ACHN (cell line): ENCODE results near the gene HS3ST3B1.

Experiments used
- DNase-seq: peaks from one replicate; pipeline ENCODE4 v3.0.0-alpha.2; 2015
- in situ Hi-C: cut with HindIII; loops from 2 replicates; pipeline ENCODE4 v1.10.0; 2017; ENCODE audit warnings: low sequenced_read_pairs, low pct_ligation_motif_present, low pct_unique_long_range_greater_than_20kb

Gene HS3ST3B1

DNA sequence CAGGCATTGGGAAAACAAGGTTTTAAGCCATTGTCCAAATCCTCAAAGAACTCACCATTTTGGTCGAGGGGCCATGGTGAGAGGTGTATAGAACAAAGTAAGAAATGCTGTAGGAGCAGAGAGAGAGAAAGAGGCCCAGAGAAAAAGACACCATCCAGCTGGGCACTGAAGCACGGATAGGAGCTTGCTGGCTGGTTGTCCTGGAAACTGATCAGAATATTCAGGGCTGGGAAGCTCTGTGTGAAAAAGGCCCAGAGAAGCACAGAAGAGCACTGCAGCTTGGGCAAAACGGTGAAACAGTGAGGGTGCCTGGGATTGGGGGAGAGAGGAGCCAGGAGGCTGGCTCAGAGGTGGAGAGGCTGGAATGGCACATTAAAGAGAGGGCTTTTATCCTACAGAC lies 16.5 kb downstream of the HS3ST3B1 start:
- DNase-seq = no peak
- in situ Hi-C loops = loop anchor here (25.0 kb wide), 1 partner anchor 730 kb away; no protein-coding TSS in a partner anchor

DNA sequence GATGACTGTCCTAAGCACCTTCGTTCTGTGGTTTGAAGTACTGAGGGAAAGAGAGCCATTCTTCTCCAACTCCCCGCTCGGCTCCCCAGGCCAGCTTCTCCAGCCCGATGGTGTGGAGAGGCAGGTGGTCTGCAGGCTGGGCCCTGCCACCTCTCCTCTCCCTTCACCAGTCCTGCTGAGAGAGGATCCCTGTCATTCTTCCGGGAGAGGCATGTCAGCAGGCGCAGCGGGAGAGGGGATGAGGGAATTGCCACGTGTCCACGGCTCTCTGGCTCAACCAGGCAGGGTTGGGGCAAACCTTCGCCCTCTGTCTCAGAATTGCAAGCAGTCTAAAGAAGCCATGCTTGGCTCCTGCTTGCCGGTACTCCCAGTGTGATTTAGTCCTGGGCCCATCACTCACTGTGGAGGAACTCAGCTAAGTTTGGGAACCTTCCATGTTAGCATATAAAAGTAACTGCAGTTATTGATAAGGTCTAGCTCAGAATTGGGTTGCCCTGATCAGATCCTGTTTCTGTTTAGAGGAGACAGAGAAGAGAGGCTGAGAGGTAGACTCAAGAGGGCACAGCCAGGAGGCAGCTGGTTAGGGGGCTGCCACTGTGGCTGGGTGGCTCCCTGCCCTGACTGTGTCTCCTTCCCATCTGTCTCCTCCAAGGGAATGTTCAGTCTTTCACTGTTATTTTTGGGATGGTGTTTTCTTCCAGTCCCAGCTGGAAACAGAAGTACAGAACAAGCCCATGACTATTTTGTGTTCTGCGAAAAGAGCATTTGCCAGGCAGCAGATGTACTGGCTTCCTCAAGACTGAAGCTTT lies 17.4 kb downstream of the HS3ST3B1 start:
- in situ Hi-C loops = loop anchor here (25.0 kb wide), 1 partner anchor 731 kb away; no protein-coding TSS in a partner anchor
- DNase-seq = no peak

DNA sequence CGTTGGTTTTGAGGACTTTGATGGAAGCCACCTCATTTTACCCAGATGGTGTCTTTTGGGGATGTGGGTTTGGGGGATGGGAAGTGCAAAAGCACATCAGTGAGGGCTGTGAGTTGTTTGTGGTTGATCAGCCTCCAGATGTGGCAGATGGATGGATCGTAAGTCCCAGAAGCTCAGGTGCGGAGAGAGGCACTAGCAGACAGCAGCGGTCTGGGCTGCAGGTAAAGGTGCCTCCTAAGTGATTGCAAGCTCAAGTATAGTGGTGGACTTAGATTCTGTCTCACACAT lies 18.0 kb downstream of the HS3ST3B1 start:
- DNase-seq = no peak
- in situ Hi-C loops = loop anchor here (25.0 kb wide), 1 partner anchor 732 kb away; no protein-coding TSS in a partner anchor

DNA sequence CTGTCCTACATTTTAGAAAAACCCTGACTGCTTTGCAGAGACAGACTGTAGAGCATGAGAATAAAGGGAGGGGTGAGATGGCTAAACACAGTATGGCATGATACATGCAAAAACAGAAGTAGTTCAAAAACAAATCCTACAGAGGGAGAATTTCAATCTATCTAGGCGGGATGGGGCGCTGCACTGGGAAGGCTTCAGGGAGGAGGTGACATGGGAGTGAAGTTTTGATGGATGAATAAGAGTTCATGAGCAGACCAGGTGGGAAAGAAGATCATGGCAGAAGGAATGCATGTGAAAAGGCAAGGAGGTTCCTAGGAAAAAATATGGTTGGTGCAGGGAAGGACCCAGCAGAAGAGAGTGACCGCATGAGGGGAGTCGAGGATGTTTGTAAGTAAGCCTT lies 19.2 kb downstream of the HS3ST3B1 start:
- in situ Hi-C loops = loop anchor here (25.0 kb wide), 1 partner anchor 733 kb away; no protein-coding TSS in a partner anchor
- DNase-seq = no peak

DNA sequence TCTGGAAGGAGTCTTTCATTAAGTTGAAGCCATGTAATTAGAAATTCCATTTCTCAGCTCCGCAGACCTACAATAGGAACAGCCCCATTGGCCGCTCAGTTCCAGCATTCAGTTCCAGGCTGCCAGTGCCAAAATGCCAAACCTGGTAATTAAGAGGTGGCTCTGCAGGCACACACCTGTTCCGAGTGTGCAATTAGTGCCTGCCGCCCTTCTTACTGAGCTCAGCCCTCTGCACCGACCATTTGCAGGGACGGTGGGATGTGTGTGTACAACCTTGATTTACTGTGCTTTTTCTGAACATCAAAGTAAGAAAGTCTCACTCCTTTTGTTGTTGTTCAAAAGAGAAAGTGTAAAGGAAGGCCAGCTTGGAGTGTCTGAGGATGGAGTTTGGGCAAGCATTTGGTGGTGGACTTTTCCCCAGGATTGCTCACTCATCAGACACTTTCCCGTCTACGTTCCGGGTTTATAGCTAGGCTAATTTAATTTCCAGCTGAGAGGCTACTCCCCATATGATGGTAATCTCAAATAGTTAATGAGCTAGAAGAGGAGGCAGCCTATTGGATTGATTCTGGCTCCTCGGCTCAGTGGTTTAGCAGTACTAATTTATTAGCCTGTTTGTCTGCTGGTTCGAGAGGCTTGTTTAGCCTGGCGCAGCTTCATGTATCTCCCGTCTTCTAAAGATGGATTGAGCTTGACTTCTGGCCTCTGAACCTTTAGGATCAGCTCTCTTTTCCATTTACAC lies 20.0 kb downstream of the HS3ST3B1 start:
- DNase-seq = no peak
- in situ Hi-C loops = loop anchor here (25.0 kb wide), 1 partner anchor 734 kb away; no protein-coding TSS in a partner anchor

DNA sequence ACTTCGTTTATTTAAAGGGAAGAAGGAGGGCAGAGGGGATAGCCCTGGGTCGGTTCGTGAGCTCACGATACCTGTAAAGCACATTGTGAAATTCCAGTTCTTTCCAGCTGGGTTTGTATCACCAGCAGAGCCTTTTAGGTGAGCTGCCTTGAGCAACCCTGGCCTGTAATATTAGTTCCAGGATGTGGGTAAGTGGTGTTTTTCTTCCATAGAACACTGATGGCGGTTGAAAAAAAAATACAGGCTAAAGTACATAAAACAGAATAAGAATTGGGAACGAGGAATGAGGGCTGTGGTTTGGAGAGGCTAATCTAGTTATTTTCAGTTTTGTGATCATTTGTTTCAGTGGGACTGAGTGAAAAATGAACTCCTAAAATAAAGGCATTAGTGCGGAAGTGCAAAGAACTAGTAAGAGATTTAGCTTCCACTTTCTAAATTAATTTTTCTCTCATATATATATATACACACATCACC lies 20.6 kb downstream of the HS3ST3B1 start:
- in situ Hi-C loops = loop anchor here (25.0 kb wide), 1 partner anchor 734 kb away; no protein-coding TSS in a partner anchor
- no peak for DNase-seq

DNA sequence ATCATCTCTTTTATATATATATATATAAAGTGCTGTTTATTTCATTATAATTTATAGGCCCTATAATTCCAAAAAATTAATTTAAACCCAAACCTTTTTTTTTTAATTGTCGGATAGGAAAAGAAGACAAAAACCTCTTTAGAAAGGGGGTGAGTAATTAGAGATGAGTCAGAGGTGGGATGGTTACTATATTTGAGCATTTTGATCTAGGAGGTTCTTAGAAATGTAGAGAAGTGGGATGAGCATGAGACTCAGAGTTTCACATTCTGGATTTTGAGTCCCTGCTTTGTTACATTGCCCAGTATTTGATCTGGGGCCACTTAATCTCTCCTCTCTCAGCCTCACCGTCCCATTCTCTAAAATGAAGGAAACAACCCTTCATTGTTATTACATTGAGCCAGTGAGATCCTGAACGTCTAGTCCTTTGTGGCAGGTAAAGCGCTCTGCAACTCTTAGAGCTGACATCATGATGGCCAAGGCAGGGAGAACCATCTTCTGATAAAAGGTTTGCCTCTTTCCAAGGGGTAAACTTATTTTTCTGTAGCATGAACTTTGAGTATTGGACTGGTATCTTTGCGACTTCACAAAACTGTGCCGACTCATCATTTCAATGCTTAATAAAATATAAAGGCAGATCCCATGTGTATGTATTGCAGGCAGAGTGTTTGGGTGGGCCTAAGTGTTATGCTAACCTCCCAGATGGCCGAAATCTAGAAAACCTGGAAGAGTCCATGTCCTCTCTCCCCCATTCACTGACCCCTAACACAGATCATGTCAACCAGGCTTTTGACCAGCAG lies 21.3 kb downstream of the HS3ST3B1 start:
- in situ Hi-C loops = loop anchor here (25.0 kb wide), 1 partner anchor 735 kb away; no protein-coding TSS in a partner anchor
- no peak for DNase-seq

DNA sequence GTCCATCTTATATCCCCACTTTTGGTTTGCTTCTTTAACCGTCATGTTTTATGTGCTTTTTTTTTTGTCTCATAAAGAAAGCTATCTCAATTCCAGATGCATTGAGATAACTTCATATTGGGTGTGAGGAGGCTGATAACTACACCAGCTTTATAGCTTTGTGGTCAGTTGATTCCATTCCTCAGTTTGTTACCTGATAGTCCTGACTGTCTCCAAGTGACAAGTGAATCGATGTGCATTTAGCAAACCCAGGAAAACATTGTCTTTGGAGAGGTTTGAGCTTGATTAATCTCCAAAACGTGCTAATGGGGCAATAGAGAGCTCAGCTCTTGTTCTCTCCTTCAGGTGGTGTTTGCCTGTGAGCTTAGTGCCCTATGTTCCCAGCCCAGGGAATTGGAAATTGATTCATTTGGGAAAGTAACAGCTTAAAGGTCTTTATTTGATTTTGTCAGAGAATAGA lies 22.7 kb downstream of the HS3ST3B1 start:
- in situ Hi-C loops = loop anchor here (25.0 kb wide), 1 partner anchor 736 kb away; no protein-coding TSS in a partner anchor
- no peak for DNase-seq

DNA sequence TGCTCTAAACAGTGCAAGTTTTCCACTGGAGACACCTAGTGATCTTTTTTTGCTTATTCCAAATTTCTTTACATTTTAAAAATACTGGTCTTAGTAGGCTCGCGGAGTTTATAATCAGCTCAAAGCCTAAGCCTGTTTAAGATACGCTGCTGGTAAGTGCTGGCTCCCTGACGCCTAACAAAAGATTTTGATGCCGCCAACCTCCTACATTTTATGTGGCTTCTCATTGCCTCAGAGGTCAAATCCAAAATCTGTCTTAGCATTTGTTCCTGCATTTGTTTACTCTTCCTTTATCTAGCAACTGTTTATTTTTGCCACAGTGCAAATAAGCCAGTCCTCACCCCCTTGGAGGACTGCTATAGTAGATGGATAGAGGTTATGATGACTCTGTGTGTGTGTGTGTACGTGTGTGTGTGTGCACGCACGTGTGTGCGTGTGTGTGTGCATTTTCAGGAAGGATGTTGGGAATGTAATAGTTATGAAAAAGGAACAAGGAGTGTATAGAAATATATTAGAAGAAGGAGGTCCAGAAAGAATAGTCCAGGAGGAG lies 24.8 kb downstream of the HS3ST3B1 start:
- no peak for DNase-seq
- in situ Hi-C loops = no loop called here

DNA sequence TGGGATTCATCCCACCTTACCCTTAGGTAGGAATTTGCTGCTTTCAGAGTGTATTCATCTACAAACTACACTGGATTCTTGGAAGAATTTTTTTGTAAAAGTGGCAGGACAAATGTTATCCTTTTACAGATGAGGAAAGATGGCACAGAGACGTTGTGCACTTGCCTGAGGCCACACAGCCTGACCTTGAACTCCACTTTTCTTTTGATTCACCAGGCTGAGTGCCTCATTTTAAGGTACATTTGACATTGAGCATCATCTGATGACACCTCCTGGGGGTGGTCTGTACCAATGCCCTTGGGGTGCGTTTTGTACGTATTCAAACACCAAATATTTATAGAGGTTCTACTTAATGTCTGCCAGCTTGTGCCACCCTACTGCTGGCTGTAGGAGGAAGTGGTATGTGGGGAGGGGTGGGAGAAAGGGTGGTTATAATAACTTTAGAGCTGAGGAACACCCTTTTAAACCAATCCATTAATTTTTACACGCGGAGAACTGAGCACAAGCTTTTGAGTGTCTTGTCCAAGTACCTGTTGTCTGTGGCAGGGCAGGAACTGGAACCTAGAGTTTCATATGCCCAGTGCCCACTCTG lies 29.1 kb downstream of the HS3ST3B1 start:
- DNase-seq = no peak

DNA sequence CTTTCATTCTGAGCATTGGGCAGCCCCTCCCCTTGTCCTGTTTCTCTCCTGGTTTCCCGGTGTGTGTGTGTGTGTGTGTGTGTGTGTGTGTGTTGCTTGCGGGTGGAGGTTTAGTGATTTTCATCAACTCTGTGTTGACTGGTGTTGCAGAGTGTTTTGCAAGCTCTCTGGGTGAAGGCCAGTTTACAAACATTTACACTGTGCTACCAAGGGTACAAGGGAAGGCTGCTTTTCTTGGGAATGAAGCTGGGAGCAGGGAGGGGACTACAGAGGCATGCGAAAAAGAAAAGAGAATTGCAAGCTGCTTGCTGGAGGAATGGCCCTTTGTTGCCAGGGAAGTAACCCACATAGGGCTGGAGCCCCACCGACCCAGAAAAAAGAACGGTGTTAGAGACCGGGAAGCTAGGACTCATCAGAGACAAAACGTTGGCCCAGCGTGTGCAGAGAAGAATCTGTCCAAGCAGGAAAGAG lies 29.6 kb downstream of the HS3ST3B1 start:
- no peak for DNase-seq
- in situ Hi-C loops = no loop called here

More for the DNA sequence above, 29.1 kb downstream of the HS3ST3B1 start:
- in situ Hi-C loops = no loop called here

DNA sequence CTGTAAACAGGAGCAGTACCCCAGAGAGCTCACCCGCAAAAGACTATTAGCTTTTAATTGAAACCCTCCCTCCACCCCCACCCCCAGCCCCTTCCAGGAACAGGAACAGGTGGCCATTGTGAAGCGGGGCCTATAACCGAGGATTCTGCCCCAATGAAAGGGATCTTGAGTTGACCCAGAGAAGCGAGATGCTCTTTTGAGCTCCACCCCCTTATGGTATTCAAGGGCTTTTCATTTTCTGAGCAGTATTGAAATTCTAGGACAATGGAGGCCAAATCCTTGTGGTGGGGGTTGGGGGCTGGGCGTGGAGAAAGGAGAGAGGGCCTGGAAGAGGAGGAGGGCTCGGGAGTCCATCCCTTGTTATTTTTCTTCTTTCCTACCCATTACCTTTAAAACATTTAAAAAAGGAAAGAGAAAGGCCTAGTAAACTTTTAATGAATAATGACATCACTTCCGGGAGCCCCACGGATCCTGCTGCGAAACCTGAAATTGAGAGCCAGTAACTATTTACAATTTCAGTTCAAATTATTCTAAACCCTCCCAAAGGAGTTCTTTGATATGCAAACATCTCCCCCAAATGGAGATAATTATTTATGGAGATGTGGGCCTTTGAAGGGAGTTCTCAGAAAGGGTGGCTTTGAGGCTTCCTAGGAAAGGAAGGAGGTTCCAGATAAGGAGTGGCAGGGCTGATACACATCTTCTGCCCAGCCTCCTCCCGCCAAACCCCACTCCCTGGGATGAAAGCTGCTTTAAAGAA lies 30.5 kb downstream of the HS3ST3B1 start:
- in situ Hi-C loops = no loop called here
- DNase-seq = no peak

DNA sequence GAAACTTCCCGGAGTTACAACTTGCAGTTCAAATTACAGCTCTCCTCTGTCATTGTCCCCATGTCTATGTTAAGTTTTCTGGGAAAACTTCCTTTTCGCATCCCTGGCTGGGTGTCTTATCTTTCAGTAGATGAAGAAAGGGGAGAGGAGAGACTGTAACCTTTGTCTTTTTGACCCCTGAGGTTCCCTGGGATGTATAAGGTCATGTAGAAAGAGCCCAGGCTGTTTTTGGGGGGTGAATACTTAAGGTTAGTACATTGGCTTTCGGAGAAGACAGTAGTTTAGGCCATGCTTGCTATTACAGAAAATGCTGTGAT lies 31.1 kb downstream of the HS3ST3B1 start:
- in situ Hi-C loops = no loop called here
- no peak for DNase-seq

DNA sequence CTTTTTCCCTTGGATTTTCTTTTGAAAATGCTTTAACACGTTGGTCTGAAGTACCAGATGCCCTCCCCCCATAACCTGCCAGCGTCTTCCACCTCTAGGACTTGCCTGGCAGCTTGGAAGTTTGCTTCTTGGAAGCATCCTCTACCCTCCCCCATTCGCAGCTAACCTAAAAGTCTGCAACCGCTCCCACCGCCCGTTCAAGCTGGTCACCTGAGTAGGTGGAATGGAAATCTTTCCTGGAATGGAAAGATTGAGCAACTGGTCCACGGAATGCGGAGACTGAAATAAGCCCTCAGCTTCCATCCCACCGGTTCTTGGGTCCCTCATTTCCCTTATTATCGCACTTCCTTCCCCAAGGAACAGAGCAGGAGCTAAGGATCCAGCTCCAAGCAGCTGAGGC lies 31.4 kb downstream of the HS3ST3B1 start:
- no peak for DNase-seq
- in situ Hi-C loops = no loop called here

DNA sequence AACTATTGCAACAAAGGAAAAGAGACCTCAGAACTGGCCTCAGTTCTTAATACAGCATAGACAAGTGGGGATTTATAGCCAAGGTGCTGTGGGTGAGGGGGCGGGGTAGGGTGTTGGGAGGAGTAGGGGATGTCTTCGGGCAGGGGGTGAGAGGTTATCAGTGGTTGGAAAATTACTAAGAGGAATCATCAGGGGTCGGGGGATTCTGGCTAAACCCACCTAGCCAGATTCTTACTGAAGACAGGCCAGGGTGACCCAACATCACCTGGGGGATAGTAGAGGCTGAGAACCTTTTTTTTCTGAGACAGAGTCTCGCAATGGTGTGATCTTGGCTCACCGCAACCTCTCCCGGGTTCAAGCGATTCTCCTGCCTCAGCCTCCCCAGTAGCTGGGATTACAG lies 32.6 kb downstream of the HS3ST3B1 start:
- no peak for DNase-seq
- in situ Hi-C loops = no loop called here

DNA sequence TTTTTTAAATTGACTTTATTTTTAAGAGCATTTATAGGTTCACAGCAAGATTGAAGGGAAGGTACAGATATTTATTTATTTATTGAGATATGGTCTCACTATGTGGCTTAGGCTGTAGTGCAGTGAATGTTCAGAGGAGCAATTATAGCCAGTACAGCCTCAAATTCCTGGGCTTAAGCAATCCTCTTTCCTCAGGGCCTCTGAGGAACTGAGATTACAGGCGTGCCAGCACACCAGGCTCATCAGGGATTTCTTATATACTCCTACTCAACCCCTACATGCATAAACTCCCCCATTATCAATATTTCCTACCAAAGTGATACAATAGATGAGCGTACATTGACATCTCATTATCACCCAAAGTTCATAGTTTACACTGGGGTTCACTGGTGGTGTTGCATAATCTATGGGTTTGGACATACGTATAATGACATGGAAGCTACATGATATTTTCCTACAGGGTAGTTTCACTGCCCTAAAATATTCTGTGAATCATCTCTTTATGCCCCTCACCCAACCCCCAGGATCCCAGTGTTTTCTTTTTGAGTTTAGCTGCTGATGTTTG lies 33.5 kb downstream of the HS3ST3B1 start:
- DNase-seq = no peak
- in situ Hi-C loops = no loop called here

DNA sequence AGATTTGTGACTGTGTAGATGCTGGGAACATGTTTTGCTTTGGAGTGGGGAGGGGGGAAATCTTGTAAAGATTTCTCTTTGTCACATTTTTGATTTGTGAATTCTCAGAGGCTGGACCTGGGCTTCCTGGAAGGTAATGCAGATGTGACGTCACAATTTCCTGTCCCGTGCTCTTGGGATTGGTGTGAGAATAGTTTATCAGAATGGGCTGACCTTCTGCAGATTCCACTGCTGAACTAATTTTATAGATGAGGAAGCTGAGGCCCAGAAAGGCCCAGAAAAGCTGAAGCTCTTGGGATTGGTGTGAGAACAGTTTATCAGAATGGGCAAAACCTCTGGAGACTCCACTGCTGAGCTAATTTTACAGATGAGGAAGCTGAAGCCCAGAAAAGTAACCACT lies 34.0 kb downstream of the HS3ST3B1 start:
- in situ Hi-C loops = no loop called here

More for the DNA sequence above, 34.0 kb downstream of the HS3ST3B1 start:
- no peak for DNase-seq
